Subcutaneous adipose tissue (tissue), 4 donors: ENCODE results near the gene GJD2. TPM values are rescaled to one million over a fixed set of nuclear protein-coding genes. Genes with fewer than 3 reads are reported as not detected.

ENCODE experiments used
- total RNA-seq, 4 donors: library from RNA; depleted of rRNA; stranded (reverse); fragments of >200 nt; gene quantifications; one replicate each; pipeline ENCODE4 v1.1.0, GENCODE V29; 2016
- TF ChIP-seq, protein P1 (sequence below): fragments of 450-650 bp; IDR thresholded peaks from one replicate; pipeline ENCODE4 v1.5.1; 2016; ENCODE audit warnings: low read depth, mild to moderate bottlenecking, control low read depth, antibody characterized with exemption, moderate library complexity

The GJD2 gene
- total RNA-seq, 4 donors from 2014 or later, result not detected

DNA sequence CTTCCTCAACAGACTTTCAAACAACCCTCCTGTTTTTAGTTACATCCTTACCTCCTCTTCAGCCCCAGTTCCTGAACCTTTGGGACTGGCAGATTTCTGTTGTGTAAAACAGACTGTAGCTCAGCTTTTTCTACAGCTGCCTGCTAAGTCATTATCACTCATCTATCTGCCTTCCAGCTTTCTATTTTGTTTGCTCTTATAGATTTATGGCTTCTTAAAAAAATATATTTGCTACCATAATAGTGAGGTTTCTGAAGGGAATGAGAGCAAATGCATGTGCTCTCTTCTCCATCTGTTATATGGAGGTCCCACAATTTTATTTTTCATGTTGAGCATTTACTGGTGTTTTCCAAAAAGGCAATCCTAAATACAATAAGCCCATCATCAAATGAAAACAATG is 18.2 kb upstream of the GJD2 start:
- TF ChIP-seq, protein P1, sequence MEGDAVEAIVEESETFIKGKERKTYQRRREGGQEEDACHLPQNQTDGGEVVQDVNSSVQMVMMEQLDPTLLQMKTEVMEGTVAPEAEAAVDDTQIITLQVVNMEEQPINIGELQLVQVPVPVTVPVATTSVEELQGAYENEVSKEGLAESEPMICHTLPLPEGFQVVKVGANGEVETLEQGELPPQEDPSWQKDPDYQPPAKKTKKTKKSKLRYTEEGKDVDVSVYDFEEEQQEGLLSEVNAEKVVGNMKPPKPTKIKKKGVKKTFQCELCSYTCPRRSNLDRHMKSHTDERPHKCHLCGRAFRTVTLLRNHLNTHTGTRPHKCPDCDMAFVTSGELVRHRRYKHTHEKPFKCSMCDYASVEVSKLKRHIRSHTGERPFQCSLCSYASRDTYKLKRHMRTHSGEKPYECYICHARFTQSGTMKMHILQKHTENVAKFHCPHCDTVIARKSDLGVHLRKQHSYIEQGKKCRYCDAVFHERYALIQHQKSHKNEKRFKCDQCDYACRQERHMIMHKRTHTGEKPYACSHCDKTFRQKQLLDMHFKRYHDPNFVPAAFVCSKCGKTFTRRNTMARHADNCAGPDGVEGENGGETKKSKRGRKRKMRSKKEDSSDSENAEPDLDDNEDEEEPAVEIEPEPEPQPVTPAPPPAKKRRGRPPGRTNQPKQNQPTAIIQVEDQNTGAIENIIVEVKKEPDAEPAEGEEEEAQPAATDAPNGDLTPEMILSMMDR, result no peak

GRCh38 chr15:34772312-34772711 is 17.5 kb upstream of the GJD2 start:
- TF ChIP-seq, protein P1, result no peak

DNA sequence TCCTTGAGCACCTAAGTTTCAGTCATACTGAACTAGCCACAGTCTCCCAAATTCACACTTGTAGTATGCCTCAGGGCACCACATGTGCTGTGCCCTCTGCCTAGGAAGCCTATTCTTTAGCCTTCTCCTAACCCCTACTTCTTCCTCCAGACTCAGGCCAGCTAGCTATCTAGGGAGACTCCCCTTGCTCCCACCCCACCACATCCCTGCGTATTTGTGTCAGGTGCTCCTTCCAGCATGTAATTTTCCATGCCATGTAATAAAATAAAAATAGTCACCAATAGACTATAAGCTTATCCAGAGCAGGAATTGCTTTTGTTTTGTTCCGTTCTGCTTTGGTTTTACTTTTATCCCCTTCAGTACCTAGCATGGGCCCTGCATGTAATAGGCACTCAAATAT is 14.9 kb upstream of the GJD2 start:
- TF ChIP-seq, protein P1, result no peak

DNA sequence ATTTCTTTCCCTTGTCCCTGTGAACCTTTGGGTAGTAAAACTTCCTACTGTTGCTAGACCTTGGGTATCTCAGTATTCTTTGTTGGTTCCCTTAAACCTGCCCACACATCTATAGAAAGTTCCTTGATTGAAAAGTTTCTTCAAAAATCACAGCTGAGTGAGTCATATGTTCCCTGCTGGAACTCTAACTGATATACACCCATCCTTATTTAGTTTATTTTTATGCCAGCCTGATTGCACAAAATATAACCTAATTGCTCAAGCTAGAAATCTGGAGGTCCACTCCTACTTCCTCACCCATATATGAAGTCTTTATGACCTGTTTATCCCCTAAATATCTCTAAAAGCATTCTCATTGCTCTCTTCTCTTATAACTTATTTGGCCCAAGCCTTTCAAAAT is 13.7 kb upstream of the GJD2 start:
- TF ChIP-seq, protein P1, result no peak

DNA sequence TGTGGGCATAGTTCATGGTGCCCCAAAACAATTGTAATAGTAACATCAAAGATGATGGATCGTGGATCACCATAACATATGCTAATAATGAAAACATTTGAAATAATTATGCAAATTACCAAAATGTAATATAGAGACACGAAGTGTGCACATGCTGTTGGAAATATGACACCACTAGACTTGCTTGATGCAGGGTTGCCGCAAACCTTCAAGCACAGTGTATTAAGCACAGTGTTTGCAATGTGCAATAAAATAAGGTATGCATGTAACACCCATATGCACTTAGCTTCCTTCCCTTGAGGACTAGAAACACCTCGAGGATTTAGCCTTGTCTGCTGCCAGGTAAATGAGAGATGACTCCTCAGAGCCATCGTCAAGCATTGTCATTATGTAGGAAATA is 10.9 kb upstream of the GJD2 start:
- TF ChIP-seq, protein P1, result no peak

DNA sequence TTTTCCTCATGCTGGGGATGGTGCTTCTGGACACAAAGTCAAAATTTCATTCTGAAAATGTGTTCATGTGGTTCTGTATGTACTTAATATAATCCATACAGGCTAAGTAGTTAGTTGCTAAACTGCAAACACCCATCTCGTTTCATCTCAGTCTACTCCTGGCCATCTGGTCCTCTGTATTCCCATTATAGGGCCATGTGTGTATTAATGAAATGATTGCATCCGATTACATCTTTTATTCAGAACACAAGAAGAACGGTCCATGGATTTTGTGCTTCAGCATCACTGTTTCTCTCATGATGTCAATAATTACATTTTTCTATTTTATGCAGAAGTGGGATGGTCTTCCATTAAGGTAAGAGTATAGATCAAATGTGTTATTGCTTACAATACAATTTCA is 6.1 kb upstream of the GJD2 start:
- TF ChIP-seq, protein P1, result no peak

DNA sequence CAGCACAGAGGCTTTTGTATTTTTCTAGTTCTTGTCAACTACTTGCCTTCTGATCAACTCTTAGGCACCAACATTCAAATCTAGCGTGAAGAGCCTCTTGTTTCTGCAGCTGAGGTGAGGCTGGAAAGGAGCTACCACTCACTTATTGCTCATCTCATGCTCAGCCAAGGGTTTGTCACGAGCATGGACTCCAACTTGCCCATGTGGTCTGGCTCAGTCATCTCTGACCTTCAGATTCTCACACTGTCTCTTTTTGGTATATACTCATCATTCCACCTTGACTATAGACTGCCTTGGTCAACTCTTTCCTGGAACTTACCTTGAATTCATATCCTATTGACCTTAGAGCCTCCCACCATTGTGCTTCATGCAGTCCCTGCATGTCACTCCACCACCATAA is 5.2 kb upstream of the GJD2 start:
- TF ChIP-seq, protein P1, result no peak
